ENCODE data around the gene AHNAK2.

- TF ChIP-seq ZFP3 (CRISPR knock-in tag; IDR thresholded peaks at IDR 0.05) (no peak), CREB5 (CRISPR knock-in tag; IDR thresholded peaks at IDR 0.05; ENCODE audit: low read depth) (no peak), PATZ1 (CRISPR knock-in tag; IDR thresholded peaks at IDR 0.05; ENCODE audit: borderline replicate concordance) (no peak), PPARA (CRISPR knock-in tag; IDR thresholded peaks at IDR 0.05; ENCODE audit: borderline replicate concordance) (no peak), TSHZ2 (CRISPR knock-in tag; IDR thresholded peaks at IDR 0.05) (no peak), TCF4 (CRISPR knock-in tag; IDR thresholded peaks at IDR 0.05; ENCODE audit: borderline replicate concordance) (no peak), GLIS3 (CRISPR knock-in tag; IDR thresholded peaks at IDR 0.05) (no peak), ISL1 (CRISPR knock-in tag; IDR thresholded peaks at IDR 0.05) (no peak), RARB (CRISPR knock-in tag; IDR thresholded peaks at IDR 0.05) (no peak), SNAI2 (CRISPR knock-in tag; IDR thresholded peaks at IDR 0.05) (no peak), ESRRG (CRISPR knock-in tag; IDR thresholded peaks at IDR 0.05) (no peak), TOX (CRISPR knock-in tag; IDR thresholded peaks at IDR 0.05; ENCODE audit: borderline replicate concordance) (no peak)
These were observed 12.5 kb downstream of the AHNAK2 start for GRCh38 chr14:104965561-104966231.

Measured in SK-N-SH treated with all-trans-retinoic acid at 6 μM for 48 hours (cell line).